IPS-NIHi7 (cell line): ENCODE measurements around the gene PGAM5.
"Not testable (repeated sequence)": the region's sequence is repeated elsewhere in the genome, so short reads cannot be mapped to it uniquely, and the experiment has no call there.

Experiments used
- DNase-seq: peaks from one replicate; pipeline ENCODE4 v3.0.0; 2012; ENCODE audit warnings: mixed read lengths; ENCODE audit errors: extremely low spot score

The PGAM5 gene

DNA sequence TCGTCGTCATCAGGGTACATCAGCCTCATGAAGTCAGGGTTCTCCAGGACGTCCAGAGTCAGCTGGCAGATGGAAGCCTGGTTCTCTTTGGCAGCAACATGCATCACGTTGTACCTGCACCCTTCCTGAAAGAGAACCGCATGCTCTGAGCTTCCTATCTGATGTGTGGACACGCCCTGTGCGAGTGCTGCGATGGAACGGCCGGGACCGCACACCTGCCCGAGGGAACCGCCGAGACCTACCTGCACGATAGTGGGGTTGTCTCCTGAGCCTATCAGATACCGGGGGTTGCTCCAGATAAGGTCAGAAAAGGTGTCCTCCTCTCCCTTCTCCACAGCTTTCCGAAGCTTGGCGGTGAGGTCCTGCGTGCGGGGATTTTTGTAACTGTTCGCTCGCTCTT, 37.3 kb downstream of the PGAM5 start:
- no peak for DNase-seq

GRCh38 chr12:132748319-132748718, 37.7 kb downstream of the PGAM5 start:
- no peak for DNase-seq

- DNase-seq = not testable (repeated sequence)
Measured at GRCh38 chr12:132753670-132754069, 43.0 kb downstream of the PGAM5 start.

- no peak for DNase-seq
Measured at GRCh38 chr12:132754160-132754932, 43.7 kb downstream of the PGAM5 start.

GRCh38 chr12:132758825-132759224, 48.2 kb downstream of the PGAM5 start:
- DNase-seq = not testable (repeated sequence)

GRCh38 chr12:132759359-132759758, 48.7 kb downstream of the PGAM5 start:
- DNase-seq = no peak

DNA sequence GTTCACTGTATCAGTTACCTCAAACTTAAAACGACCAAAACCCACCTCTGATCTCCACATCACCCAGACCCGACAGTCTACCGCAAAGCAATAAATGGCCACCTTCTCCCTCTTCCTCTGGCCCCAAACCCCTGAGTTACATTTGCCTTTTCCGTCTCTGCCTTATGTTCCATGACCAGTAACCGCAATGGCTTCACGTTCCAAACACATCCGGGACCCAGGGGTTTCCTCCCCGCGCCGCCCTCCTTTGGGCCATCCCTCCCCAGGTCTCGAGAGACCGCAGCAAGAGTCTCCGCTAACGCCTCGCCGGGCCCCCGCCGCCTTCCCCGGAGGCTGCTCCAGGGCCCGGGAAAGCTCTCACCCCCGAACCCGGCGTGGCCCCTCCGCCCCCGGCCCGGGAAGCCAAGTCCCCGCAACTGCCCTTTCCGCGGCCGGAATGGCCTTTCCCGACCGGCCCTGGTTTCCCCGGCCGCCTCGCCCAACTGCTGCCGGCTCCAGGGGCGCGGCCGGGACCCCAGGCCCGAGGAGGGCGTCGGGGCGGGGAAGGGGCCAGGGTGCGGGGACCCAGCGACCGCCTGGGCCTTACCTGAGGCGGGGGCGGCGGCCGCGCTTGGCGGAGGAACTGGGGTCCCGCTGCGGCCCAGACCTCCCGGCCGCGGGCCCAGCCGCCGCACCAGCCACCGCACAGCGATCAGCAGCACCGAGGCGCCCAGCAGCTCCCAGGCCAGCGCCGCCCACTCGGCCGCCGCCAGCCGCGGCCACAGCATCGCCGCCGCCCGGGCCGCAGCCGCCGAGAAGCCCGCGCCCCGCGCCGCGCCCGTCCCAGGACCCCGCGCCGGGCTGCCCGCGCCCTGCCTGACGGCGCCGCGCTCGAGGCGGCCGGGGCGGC, 50.6 kb downstream of the PGAM5 start, which contains the start of gene ANKLE2:
ANKLE2 (minus strand) TSS at position 801 of the 889 bp plus-strand sequence; CDS start at position 767, 34 bp downstream.
- peak; percentile 73 for DNase-seq

- DNase-seq = peak; percentile 96
Measured at GRCh38 chr12:132761921-132762583, 51.4 kb downstream of the PGAM5 start.

DNA sequence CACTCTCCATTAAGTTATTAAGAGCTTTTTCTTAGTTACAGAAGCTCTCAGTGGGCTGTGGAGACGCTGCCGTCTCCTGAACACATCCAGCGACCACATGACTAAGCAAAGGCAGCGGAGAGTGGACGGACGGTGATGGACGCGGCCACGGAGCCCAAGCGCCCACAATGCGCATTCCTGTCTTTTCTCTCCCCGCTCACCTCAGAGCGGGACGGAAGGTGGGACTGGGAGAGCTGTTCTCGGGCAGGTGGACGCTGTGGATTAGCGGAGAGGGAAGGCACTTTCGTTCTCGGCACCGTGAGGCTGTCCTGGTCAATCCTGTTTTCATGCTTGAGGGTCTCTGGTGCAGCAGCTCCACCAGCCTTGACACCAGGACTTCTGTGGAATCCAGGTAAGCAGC, 53.6 kb downstream of the PGAM5 start:
- no peak for DNase-seq

GRCh38 chr12:132765361-132765760, 54.7 kb downstream of the PGAM5 start:
- DNase-seq = no peak

GRCh38 chr12:132766380-132767085, 55.9 kb downstream of the PGAM5 start:
- DNase-seq = no peak

- no peak for DNase-seq
Measured at GRCh38 chr12:132771126-132771838, 60.6 kb downstream of the PGAM5 start.
